Measurements from ENCODE around the gene RPP38.

DNA sequence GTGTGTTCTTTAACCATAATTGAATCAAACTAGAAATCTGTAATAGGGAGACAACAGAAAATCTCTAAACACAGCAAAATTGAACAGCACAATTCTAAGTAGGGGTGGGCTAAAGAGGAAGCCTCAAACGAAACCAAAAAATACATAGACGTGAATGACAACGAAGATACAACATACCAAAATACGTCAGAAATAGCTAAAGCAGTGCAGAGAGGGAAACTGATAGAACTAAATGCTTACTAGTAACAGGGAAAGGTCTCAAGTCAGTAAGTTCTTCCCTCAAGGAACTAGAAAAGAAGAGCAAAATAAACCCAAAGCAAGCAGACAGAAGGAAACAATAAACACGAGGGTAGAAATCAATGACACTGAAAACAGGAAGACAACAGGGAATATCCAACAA, 19.1 kb downstream of the RPP38 start:
- TF ChIP-seq POLR2A (IDR thresholded peaks at IDR 0.05) = no peak
- TF ChIP-seq, protein P1, sequence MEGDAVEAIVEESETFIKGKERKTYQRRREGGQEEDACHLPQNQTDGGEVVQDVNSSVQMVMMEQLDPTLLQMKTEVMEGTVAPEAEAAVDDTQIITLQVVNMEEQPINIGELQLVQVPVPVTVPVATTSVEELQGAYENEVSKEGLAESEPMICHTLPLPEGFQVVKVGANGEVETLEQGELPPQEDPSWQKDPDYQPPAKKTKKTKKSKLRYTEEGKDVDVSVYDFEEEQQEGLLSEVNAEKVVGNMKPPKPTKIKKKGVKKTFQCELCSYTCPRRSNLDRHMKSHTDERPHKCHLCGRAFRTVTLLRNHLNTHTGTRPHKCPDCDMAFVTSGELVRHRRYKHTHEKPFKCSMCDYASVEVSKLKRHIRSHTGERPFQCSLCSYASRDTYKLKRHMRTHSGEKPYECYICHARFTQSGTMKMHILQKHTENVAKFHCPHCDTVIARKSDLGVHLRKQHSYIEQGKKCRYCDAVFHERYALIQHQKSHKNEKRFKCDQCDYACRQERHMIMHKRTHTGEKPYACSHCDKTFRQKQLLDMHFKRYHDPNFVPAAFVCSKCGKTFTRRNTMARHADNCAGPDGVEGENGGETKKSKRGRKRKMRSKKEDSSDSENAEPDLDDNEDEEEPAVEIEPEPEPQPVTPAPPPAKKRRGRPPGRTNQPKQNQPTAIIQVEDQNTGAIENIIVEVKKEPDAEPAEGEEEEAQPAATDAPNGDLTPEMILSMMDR (IDR thresholded peaks at IDR 0.05 in 8 of 11, conservative IDR thresholded peaks at IDR 0.05 in 3 of 11) = no peak
- TF ChIP-seq POLR2AphosphoS5 (IDR thresholded peaks at IDR 0.05) = no peak
